HG03354 (cell line): ENCODE results near the gene FAM151A.

Experiments used
- ATAC-seq: cut with Tn5 transposase; IDR thresholded peaks from one replicate; pipeline ENCODE4 v1.9.1; 2021; ENCODE audit warnings: mild to moderate bottlenecking; ENCODE audit not compliant: unreplicated experiment, poor library complexity, severe bottlenecking

FAM151A gene

GRCh38 chr1:54606096-54606989 is 17.0 kb downstream of the FAM151A start:
- no peak for ATAC-seq

- no peak for ATAC-seq
These were observed 18.6 kb downstream of the FAM151A start for GRCh38 chr1:54604572-54605370.

- ATAC-seq, result no peak
These were observed 19.3 kb downstream of the FAM151A start for GRCh38 chr1:54604051-54604450.

GRCh38 chr1:54603241-54603640 is 20.1 kb downstream of the FAM151A start:
- no peak for ATAC-seq

GRCh38 chr1:54602554-54602953 is 20.8 kb downstream of the FAM151A start:
- ATAC-seq, result no peak

- no peak for ATAC-seq
These were observed 21.6 kb downstream of the FAM151A start for GRCh38 chr1:54601730-54602129.

- ATAC-seq, result no peak
These were observed 22.2 kb downstream of the FAM151A start for GRCh38 chr1:54600947-54601721.

GRCh38 chr1:54599211-54599823 is 24.0 kb downstream of the FAM151A start:
- ATAC-seq, result no peak

- no peak for ATAC-seq
These were observed 25.8 kb downstream of the FAM151A start for GRCh38 chr1:54597455-54598030.

GRCh38 chr1:54596756-54597155 is 26.6 kb downstream of the FAM151A start:
- no peak for ATAC-seq

GRCh38 chr1:54595956-54596498 is 27.3 kb downstream of the FAM151A start:
- no peak for ATAC-seq

GRCh38 chr1:54594463-54594862 is 28.9 kb downstream of the FAM151A start:
- ATAC-seq, result no peak

GRCh38 chr1:54593571-54594160 is 29.7 kb downstream of the FAM151A start:
- no peak for ATAC-seq

GRCh38 chr1:54591127-54591756 is 32.1 kb downstream of the FAM151A start:
- ATAC-seq, result no peak

- no peak for ATAC-seq
These were observed 34.9 kb downstream of the FAM151A start for GRCh38 chr1:54588377-54588776.

- no peak for ATAC-seq
These were observed 37.9 kb downstream of the FAM151A start for GRCh38 chr1:54585181-54586066.

GRCh38 chr1:54584575-54584974 is 38.8 kb downstream of the FAM151A start:
- ATAC-seq, result no peak
